Endothelial cell of umbilical vein (primary cell): Measurements from ENCODE around the gene KIF19. TPM values are rescaled to one million over a fixed set of nuclear protein-coding genes. Genes with fewer than 3 reads are reported as not detected.

Experiments
- BruUV-seq: library from RNA; stranded (reverse); fragments of 400-500 nt; replicated peaks from 2 replicates; lab custom pipeline; 2021; lab: Mats Ljungman, UMichigan
- CTCF ChIA-PET: fragments of 300-600, 350-600 bp; sonication (Branson Sonifier 250); formaldehyde crosslinking; loops from one replicate; lab custom pipeline; 2021; ENCODE audit warnings: antibody characterized with exemption, inconsistent platforms; lab: Charles Lee
- POLR2A ChIA-PET: fragments of 300-600, 350-600 bp; sonication (Branson Sonifier 250); formaldehyde crosslinking; loops from one replicate; lab custom pipeline; 2021; ENCODE audit warnings: antibody characterized with exemption, inconsistent platforms; lab: Charles Lee
- DNase-seq: peaks from one replicate; pipeline ENCODE4 v3.0.0-alpha.2; 2011; ENCODE audit warnings: low read depth, low spot score
- FAIRE-seq: peaks from 2 replicates; lab custom pipeline; 2011; peaks lifted over from hg19 to GRCh38; lab: Jason Lieb, UNC
- H2AFZ ChIP-seq: 2 replicates; pipeline ENCODE4 v1.6.0; 2012; ENCODE audit warnings: low read depth, low read length, control low read depth, inconsistent platforms
- H3K27ac ChIP-seq: 2 replicates; pipeline ENCODE4 v1.5.1; 2011; ENCODE audit warnings: low read depth, mild to moderate bottlenecking, control low read depth, low read length, moderate library complexity; ENCODE audit not compliant: insufficient read depth
- H3K27me3 ChIP-seq, 2 experiments: 2 replicates each; pipeline versions ENCODE4 v1.6.0 to v1.6.1; 2011; ENCODE audit warnings: low read length in 2 of 2, mixed read lengths in 1 of 2; ENCODE audit not compliant: control insufficient read depth in 2 of 2, insufficient read depth in 2 of 2
- H3K36me3 ChIP-seq, 2 experiments: 2 replicates in 1 of 2; 3 replicates in 1 of 2; pipeline ENCODE4 v1.5.1; 2011; ENCODE audit warnings: low read length in 2 of 2, mild to moderate bottlenecking in 1 of 2, moderate library complexity in 1 of 2; ENCODE audit not compliant: control insufficient read depth in 2 of 2, insufficient read depth in 2 of 2; ENCODE audit errors: extremely low read depth in 1 of 2
- H3K4me1 ChIP-seq: 3 replicates; pipeline ENCODE4 v1.5.1; 2011; ENCODE audit warnings: mild to moderate bottlenecking, low read length; ENCODE audit not compliant: control insufficient read depth, insufficient read depth; ENCODE audit errors: extremely low read depth
- H3K4me2 ChIP-seq: 2 replicates; pipeline ENCODE4 v1.6.1; 2011; ENCODE audit warnings: low read length, control low read depth, mixed read lengths; ENCODE audit not compliant: insufficient read depth
- H3K4me3 ChIP-seq, 3 experiments: fragments of 200-600 bp in 1 of 3; sonication (generic), shearing (Covaris generic) in 1 of 3; replicated peaks in 1 of 3; 2 replicates each; pipeline ENCODE4 v1.5.1; 2011 to 2016; ENCODE audit warnings: control low read depth in 3 of 3, low read length in 3 of 3, mild to moderate bottlenecking in 2 of 3, inconsistent platforms in 1 of 3, low read depth in 1 of 3, moderate library complexity in 1 of 3; ENCODE audit not compliant: insufficient read depth in 1 of 3
- H3K79me2 ChIP-seq: 2 replicates; pipeline ENCODE4 v1.6.0; 2012; ENCODE audit warnings: low read length, inconsistent platforms; ENCODE audit not compliant: control insufficient read depth, insufficient read depth
- H3K9ac ChIP-seq: replicated peaks from 2 replicates; pipeline ENCODE3; 2011; ENCODE audit warnings: low read length, control low read depth; ENCODE audit not compliant: insufficient read depth; ENCODE audit errors: extremely low read depth
- H3K9me1 ChIP-seq: replicated peaks from 3 replicates; pipeline ENCODE4 v1.6.0; 2011; ENCODE audit warnings: mild to moderate bottlenecking, low read length; ENCODE audit not compliant: control insufficient read depth, insufficient read depth; ENCODE audit errors: extremely low read depth
- H3K9me3 ChIP-seq: replicated peaks from 2 replicates; pipeline ENCODE4 v1.5.1; 2012; ENCODE audit warnings: low read length, inconsistent platforms; ENCODE audit not compliant: control insufficient read depth, insufficient read depth
- H4K20me1 ChIP-seq: replicated peaks from 2 replicates; pipeline ENCODE3; 2011; ENCODE audit warnings: mild to moderate bottlenecking, low read length; ENCODE audit not compliant: control insufficient read depth, insufficient read depth; ENCODE audit errors: extremely low read depth
- CTCF ChIP-seq, 2 donors: IDR thresholded peaks; 1 replicate in 1 of 2; 2 replicates in 1 of 2; pipeline ENCODE4 v1.5.1; 2011; ENCODE audit warnings: low read length in 2 of 2, mild to moderate bottlenecking in 2 of 2, moderate library complexity in 2 of 2, control low read depth in 1 of 2, inconsistent platforms in 1 of 2, low read depth in 1 of 2; ENCODE audit not compliant: insufficient read depth in 1 of 2; ENCODE audit errors: extremely low read depth in 1 of 2
- EZH2 ChIP-seq: IDR thresholded peaks from 2 replicates; pipeline ENCODE4 v1.6.1; 2012; ENCODE audit warnings: borderline replicate concordance, low read depth, mild to moderate bottlenecking, moderate library complexity, low read length, inconsistent platforms; ENCODE audit not compliant: severe bottlenecking
- FOS ChIP-seq: IDR thresholded peaks from 2 replicates; pipeline ENCODE4 v1.6.1; 2011; ENCODE audit warnings: mild to moderate bottlenecking, low read length, moderate library complexity, borderline replicate concordance; ENCODE audit not compliant: insufficient read depth
- GATA2 ChIP-seq: IDR thresholded peaks from 2 replicates; pipeline ENCODE4 v1.7.0; 2011; ENCODE audit warnings: low read depth, mild to moderate bottlenecking, moderate library complexity, mixed read lengths, low read length; ENCODE audit not compliant: insufficient read length, insufficient read depth
- MYC ChIP-seq: IDR thresholded peaks from one replicate; pipeline ENCODE4 v1.6.1; 2011; ENCODE audit warnings: mild to moderate bottlenecking, low read depth, low read length
- POLR2A ChIP-seq: IDR thresholded peaks from 2 replicates; pipeline ENCODE4 v1.6.1; 2012; ENCODE audit warnings: low read depth, mild to moderate bottlenecking, control low read depth, low read length
- POLR2AphosphoS5 ChIP-seq: IDR thresholded peaks from 2 replicates; pipeline ENCODE4 v1.6.1; 2012; ENCODE audit warnings: low read depth, mild to moderate bottlenecking, control low read depth, low read length, moderate library complexity; ENCODE audit not compliant: insufficient read depth
- dilution Hi-C: fragments of 300-500 bp; cut with MboI; formaldehyde crosslinking; loops from one replicate; pipeline ENCODE4 v1.15.0; 2019; ENCODE audit warnings: low sequenced_read_pairs; ENCODE audit not compliant: extremely low pct_ligation_motif_present
- intact Hi-C: fragments of 100-400 bp; cut with micrococcal nuclease; formaldehyde crosslinking; loops from one replicate; pipeline ENCODE4 v1.10.0; 2022
- polyA plus RNA-seq, 4 experiments: library from polyadenylated mRNA; depleted of rRNA in 3 of 4; stranded (reverse) in 3 of 4; unstranded in 1 of 4; fragments of >200 nt; gene quantifications; 2 replicates each; pipeline versions ENCODE4 v1.2.1 to v1.2.3, GENCODE V29; 2011 to 2012; ENCODE audit warnings: missing spikeins in 1 of 4
- total RNA-seq: library from RNA; stranded (reverse); gene quantifications from 2 replicates; pipeline ENCODE4 v1.2.3, GENCODE V29; 2021

The KIF19 gene
- total and polyA plus RNA-seq, 2 donors (not counting 3 experiments of a cell fraction or from before 2014, with no cell fraction given) = 0.10 to 0.84 TPM

DNA sequence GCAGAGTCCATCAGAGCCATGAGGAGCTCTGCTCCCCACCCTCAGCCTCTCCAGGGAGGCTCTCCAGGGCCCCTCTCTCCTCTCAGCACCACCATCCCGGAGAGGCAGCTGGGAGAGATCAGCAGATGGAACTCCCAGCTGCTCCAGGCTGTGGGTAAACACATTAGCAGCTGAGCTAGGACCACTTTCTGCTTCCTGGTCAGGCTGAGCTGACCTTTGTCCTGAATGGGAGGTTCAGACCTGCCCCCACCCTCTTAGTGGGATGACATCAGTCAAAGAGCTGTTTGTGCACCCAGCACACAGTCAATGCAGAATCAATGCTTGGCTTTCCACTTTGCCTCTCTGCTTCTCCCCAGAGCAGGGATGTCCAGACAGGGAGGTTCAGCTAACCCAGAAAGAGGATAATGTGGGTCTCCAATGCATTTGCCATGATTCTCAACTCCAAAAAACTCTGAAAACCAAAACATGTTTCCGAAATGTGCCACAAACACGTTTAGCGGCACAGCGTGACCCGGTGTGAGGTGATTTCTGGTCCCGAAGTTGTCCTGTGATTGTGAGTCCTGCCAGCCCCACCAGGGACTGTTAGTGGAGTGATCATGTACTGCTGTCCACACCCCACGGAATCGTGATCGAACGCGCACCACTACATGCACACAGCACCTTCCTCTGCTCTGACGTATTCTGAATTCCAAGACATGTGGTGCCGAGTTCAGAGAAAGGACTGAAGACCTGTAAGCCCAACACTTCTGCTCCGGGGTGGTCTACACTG is 48.0 kb downstream of the KIF19 start:
- Histone ChIP-seq H2AFZ (no peak overlapping the region), H3K36me3 (no peaks in the 10 kb centered on the region), H3K9me1 (no peaks in the 10 kb centered on the region), H3K27ac (no peak overlapping the region), H3K27me3 (no peaks in the 10 kb centered on the region), H3K9me3 (no peaks in the 10 kb centered on the region), H3K9ac (no peak overlapping the region), H3K4me2 (no peak overlapping the region), H3K4me1 (no peaks in the 10 kb centered on the region), H3K79me2 (no peaks in the 10 kb centered on the region), H4K20me1 (no peaks in the 10 kb centered on the region), H3K4me3 (no peak overlapping the region)
- intact Hi-C loops = no loop called here
- TF ChIP-seq EZH2 (no peak), POLR2AphosphoS5 (no peak), FOS (no peak), MYC (no peak), CTCF (IDR thresholded peaks at IDR 0.05; ENCODE audit: extremely low read depth in 1 of 2, insufficient read depth in 1 of 2, low read depth in 1 of 2, low read length in 2 of 2) (no peak), GATA2 (no peak), POLR2A (no peak)
- DNase-seq (no peak), FAIRE-seq (no peak)
- ChIA-PET POLR2A (no interaction called here), CTCF (interaction anchor here (2.3 kb wide), 1 partner anchor 84 kb away, joined by 14 read pairs; no protein-coding TSS in a partner anchor)
- dilution Hi-C loops = no loop called here
- BruUV-seq = no TSS peak
